ENCODE measurements around the gene MPDZ.

Gene MPDZ

GRCh38 chr9:13088720-13089427 lies 190.6 kb downstream of the MPDZ start:
- DNase-seq (ENCODE audit: low read depth in 2 of 2) = peak; percentile 15 to 29

DNA sequence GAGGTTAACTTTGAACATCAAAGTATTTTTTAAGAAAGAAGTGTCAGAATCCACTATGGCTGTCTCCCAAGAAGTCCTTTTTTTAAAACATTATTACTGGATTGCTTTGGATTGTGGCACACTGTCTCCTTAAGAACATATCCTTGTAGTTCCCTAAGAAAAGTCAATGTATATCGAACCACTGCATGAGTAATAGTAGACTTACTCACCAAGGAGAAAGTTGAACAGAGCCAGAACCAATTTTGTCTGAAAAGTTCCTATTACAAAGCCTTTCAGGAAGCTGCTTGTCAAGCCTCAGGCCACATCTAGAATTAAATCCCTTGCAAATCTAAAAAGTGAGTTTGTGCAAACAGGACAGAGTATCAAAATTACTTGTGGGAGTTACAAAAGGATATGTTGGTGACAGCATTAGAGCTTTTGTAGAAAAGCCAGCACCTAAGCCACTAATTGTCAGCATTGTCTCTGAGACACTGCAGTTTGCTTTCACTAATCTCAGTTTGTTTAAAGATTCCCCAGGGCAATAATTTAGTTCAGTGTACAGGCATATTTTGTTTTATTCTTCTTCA lies 195.4 kb downstream of the MPDZ start:
- DNase-seq (ENCODE audit: low read depth in 2 of 2) = peak in 1 of 2 experiments; percentile 22

DNA sequence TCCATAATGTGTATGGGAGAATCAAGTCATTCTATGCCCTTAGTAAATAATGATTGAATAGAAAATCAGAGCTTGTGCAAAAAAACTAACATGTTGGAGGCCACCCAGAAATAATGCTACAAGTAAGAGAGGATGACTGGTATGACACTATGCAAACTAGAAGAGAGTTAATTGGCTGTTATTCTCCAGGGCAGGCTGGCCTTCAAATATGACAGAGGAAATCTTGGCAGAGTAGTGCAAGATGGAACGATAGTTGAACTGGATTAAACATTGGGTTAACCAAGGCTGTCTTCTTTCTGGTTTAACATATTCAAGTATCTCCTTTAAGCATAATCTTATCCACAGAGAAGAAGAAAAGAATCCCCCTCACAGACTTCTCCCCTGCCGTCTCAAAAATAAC lies 196.1 kb downstream of the MPDZ start:
- DNase-seq (ENCODE audit: low read depth in 2 of 2) = no peak

- DNase-seq (ENCODE audit: low read depth in 2 of 2) = no peak
Observed at GRCh38 chr9:13082796-13083195, 196.7 kb downstream of the MPDZ start.

- no peak for DNase-seq (ENCODE audit: low read depth in 2 of 2)
Observed at GRCh38 chr9:13078164-13078563, 201.3 kb downstream of the MPDZ start.

DNA sequence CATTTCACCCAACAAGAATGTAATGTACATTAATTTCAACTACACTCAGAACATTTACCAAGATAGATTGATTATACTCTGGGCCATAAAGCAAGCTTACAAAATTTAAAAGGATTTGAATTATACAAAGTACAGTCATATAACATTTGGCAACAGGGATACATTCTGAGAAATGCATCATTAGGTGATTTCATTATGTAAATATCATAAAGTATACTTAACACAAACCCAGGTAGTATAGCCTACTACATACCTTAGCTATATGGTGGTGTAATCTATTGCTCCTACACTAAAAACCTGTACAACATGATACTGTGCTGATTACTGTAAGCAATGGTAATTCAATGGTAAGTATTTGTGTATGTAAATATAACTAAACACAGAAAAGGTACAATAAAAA lies 202.9 kb downstream of the MPDZ start:
- no peak for DNase-seq (ENCODE audit: low read depth in 2 of 2)

- DNase-seq (ENCODE audit: low read depth in 2 of 2) = no peak
Observed at GRCh38 chr9:13071921-13072320, 207.6 kb downstream of the MPDZ start.

DNA sequence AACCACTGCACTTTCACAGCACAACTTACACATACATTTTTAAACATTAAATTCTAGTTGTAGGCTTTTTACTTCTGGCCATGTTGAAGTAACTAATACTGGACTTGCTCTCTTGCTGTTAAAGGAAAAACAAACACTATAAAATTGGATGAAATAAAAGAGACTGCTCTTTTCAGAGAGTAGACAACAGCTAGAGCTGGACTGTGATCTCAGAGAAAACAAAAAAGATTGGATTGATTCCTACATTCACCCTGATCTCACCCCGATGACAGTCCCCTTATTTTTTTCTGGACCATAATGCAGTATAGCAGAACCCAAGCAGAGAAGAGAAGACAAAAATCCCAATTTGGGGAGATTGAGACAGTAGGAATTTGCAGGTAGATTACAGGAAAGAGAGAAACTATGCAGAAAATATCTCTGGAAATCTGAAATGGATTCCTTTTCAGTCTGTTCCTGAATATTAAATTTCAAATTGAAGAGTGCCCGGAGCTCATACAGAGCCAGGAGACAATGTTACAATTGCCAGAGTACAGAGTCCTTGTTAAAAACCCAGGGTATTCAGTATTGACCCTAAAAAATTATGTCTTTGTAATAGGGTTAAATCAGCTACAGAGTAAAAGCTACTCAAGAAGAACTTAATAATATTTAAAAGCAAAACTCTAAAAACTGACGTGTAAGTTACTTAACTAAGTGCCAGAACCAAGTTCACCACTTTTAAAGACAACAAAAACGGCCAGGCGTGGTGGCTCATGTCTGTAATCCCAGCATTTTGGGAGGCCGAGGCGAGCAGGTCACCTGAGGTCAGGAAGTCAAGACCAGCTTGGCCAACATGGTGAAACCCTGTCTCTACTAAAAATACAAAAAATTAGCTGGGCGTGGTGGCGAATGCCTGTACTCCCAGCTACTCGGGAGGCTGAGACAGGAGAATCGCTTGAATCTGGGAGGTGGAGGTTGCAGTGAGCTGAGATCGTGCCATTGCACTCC lies 208.6 kb downstream of the MPDZ start:
- DNase-seq (ENCODE audit: low read depth in 2 of 2) = no peak

DNA sequence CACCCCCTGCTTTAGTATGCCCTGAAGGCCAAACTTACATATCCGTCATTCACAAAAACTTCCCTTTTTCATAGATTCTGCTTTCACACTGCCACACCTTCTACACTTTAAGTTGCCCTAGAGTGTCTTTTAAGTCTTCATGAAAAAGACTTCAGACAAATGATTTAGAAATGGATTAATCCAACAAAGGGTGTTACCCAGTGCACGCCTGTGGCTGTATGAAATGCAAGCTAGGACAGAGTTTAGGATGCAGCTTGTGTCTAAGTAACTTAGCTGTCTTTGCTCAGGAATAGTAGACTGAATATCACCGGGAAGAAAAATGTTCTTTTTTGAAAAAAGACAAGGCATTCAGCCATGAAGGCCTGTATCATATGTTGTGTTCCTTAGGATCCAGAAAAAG lies 210.0 kb downstream of the MPDZ start:
- no peak for DNase-seq (ENCODE audit: low read depth in 2 of 2)

GRCh38 chr9:13064676-13065075 lies 214.8 kb downstream of the MPDZ start:
- no peak for DNase-seq (ENCODE audit: low read depth in 2 of 2)

GRCh38 chr9:13063880-13064459 lies 215.5 kb downstream of the MPDZ start:
- no peak for DNase-seq (ENCODE audit: low read depth in 2 of 2)

GRCh38 chr9:13061390-13061789 lies 218.1 kb downstream of the MPDZ start:
- no peak for DNase-seq (ENCODE audit: low read depth in 2 of 2)

All from fibroblast of skin of left quadriceps (primary cell).